ENCODE results near the gene ODF4.
"Not testable (repeated sequence)": the region's sequence is repeated elsewhere in the genome, so short reads cannot be mapped to it uniquely, and the experiment has no call there.

Gene ODF4

DNA sequence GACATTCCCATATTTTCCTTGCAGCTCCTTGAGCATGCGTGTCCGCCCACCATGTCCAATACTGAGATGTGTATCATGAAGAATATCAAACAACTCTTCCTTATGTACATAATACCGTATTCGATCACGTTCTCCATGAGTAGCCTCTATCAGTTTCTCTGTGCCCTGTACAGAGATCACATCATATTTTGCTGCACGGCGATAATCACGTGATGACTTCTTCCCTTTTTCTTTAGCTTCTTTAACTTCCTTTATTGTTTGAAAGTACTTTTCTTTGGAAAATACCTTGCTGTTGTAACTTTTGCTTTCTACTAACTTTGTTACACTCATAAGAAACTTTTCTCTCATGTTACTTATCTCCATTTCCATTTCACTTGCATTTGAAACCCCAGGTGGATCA lies 30.3 kb downstream of the ODF4 start:
- DNase-seq: no peak

DNA sequence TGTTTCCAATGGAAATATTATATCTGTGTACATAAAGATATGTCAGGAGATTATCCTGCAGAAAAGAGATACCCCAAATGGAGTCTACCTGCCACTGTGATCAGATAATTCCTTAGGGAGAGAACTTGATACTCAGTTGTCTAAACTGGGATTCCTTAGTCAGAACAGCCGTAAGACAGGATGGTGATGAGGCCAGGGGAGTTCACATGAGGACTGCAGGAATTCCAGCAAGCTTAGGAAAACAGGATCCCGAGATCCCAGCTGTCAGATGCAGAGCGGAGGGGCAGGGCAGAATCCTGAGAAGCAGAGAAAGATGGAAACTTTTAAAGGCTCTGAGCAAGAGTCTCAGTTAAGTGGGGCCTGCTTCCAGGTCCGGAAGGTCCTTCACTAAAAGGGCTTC lies 32.1 kb downstream of the ODF4 start:
- DNase-seq: no peak

DNA sequence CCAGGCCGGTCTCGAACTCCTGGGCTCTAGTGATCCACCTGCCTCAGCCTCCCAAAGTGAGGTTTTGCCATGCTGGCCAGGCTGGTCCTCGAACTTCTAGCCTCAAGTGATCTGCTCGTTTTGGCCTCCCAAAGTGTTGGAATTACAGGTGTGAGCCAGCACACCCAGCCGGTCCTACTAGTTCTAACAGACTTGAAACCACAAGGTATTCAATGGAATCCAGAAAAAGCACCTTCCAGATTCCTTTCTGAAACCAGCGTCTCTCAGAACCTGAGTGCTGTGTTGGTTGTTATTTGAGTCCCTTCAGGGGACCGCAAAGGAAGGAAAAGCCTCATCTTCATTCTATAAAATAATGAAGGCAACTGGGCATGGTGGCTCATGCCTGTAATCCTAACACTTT lies 32.8 kb downstream of the ODF4 start:
- DNase-seq: no peak

DNA sequence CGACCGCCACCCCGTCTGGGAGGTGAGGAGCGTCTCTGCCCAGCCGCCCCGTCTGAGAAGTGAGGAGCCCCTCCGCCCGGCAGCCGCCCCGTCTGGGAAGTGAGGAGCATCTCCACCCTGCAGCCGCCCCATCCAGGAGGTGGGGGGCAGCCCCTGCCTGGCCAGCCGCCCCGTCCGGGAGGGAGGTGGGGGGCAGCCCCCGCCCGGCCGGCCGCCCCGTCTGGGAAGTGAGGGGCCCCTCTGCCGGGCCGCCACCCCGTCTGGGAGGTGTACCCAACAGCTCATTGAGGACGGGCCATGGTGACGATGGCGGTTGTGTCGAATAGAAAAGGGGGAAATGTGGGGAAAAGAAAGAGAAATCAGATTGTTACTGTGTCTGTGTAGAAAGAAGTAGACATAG lies 34.2 kb downstream of the ODF4 start:
- not testable (repeated sequence) for DNase-seq

DNA sequence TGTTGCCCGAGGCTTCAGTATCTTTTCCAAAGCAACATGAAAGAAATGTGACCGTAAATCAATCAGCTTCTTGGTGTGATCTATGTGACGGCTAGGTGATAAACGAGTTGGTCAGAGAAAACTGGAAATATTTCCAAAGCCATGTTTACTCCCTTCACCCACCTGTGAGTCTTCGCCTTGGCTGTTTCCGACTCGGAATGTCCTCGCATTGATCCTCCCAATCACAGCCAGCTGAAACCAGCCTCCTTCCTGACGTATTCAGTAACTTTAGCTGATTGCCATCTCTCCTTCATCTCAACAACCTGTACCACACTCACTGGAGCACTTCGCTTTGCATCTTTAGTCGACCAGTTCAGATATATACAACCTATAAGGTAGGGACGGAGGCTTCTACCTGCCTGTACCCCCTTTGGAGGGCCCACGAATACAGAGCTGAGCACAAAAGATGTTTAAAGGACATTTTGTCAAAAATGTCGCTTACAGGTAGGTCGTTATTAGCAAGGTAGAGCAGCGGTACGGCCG lies 36.2 kb downstream of the ODF4 start:
- no peak for DNase-seq

DNA sequence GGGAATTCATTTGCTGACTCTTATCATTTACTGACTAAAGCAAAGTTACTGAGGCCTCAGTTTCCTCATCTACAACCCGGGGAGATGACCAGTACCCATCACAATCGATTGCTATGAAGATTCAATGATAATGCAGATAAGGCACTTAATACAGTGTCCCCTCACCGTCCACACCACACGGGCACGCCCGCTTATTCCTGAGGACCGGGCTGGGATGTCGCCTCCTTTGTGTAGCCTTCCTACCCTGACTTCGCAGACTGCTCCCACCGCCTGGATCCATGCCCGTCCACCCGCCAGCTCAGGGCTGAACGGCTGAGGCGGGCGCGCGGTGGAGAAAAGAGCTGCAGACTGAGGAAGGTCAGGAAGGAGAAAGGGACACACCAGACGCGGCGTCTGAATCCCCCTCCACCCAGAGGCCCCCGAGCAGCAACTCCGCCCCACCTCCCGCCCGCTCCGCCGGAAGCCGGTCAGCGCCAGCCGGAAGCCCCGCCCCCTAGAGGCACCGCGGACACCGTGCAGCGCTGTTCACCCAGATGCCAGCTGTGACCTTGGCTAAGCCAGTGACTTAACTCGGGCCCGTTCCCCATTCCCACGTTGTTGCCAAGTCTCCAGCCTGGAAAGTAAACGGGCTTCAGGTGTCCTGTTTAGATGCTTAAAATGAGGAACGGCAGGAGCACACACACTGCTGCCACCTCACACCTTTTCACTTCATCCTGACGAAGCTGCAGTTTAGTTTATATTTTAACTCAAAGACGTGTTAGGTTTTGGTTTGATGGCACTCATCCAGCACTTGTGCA lies 36.8 kb downstream of the ODF4 start, which contains the start of gene KRABD2:
Gene KRABD2 (minus strand): TSS at position 434 of the 797 bp plus-strand sequence.
- peak; percentile 78 for DNase-seq

DNA sequence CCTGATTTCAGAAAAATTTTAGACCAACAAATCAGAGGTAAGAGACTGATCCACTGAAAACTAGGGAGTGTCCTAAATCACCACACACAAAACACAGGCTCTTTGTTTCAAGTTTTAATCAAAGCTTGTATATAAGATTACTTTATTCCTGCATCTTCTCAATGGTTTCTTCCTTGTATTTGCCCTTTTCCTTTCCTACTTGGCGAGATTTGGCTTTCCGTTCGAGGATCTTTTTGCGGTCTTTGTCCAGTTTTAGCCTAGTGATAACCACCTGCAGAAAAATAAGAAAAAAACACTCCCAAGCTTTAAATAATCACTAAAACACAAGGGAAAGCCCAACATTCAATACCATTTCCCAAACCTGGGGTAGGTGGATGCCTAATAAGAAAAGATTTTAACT lies 37.8 kb downstream of the ODF4 start:
- no peak for DNase-seq

DNA sequence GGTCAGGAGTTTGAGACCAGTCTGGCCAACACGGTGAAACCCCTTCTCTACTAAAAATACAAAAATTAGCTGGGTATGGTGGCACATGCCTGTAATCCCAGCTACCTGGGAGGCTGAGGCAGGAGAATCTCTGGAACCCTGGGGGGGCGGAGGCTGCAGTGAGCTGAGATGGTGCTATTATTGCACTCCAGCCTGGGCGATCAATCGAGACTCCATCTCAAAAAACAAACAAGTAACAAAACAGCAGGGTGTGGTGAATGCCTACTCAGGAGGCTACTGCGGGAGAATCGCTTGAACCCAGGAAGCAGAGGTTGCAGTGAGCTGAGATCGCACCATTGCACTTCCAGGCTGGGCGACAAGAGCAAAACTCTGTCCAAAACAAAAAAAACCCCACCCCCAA lies 38.5 kb downstream of the ODF4 start:
- DNase-seq: not testable (repeated sequence)

DNA sequence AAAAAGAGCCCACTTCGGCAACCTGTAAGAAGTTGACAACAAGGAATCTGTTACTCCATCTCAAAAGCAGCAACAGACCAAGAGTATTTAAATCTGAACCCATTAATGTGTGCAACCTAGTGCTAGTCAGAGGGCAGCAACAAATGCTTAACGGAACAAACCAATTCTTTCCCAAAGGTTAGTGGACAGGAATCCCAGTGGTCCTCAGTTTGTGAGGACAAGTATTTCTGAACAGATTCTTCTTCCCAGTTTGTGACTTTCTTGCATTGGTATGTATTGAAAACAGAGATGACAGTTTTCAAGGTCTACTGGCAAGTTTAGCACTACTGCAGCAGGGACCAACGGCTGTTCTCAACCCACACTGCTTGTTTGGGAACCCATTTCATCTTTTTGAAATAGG lies 40.4 kb downstream of the ODF4 start:
- DNase-seq: no peak

- DNase-seq: no peak
These were observed 42.6 kb downstream of the ODF4 start for GRCh38 chr17:8382052-8382879.

DNA sequence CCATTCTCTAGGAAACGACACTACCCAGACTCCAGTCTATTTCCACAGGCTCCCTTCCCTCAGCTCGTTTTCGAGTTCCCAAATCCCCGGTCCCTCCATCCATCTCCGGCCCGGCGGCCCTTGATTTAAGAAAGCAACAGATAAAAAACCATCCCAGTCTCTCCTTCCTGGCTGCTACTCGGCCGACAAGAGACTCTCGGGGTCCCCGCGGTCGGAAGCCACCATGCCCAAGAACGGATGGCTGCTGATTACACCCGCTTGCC lies 43.2 kb downstream of the ODF4 start:
- no peak for DNase-seq

DNA sequence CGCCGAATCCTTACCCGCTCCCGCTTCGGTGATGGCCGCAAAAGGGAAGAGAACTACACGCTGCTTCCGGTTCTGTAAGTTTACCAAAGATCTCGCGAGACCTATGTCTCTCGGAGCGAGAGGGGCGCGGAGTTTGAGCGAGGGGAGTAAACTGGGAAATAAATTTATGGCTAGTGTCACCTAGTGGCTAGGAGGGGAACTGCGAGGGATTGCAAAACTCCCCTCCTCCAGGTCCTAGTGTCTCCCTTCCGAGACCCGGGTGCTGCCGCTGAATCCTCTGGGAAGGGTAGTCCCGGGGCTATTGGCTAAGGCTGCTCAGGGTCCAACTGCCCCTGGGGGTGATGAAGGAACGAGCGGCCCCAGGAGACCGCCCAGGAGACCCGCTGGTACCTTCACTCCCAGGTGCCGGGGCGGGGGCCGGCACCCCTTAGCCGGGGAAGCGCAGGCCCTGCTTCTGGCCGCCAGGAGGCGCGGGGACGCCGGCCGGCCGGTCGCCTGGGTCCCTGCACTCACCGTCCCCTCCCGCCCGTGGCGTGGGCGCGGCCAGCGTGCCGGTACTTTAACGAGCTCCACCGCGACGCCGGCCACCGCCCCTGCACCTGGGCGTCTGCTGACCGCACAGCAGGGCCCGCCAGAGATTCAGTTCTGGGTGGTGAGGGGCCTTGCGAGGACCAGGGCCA lies 43.6 kb downstream of the ODF4 start, which contains the start of gene RPL26:
Gene RPL26 (minus strand): TSS at position 51 of the 680 bp plus-strand sequence. CDS start 883 bp downstream, outside the sequence.
- DNase-seq: peak; percentile 90

- DNase-seq: no peak
These were observed 45.2 kb downstream of the ODF4 start for GRCh38 chr17:8384801-8385378.

DNA sequence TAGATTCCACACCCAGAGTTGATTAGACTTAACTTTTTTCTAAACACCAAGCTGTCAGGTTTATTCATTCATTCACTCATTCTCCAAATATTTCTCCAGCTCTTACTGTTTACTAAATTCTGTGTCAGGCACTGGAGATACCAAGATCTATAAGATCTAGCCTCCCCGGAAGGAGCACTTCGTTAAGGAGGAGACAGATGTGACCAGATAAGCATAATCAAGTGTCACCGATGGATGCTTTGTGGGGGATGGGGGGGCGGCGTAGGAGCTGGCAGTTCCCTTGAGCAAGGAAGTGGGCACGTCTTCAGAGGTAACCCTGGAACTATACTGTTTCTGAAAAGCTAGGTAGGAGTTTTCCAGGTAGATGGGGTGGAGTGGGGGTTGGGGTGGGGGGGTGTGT lies 47.2 kb downstream of the ODF4 start:
- no peak for DNase-seq

DNA sequence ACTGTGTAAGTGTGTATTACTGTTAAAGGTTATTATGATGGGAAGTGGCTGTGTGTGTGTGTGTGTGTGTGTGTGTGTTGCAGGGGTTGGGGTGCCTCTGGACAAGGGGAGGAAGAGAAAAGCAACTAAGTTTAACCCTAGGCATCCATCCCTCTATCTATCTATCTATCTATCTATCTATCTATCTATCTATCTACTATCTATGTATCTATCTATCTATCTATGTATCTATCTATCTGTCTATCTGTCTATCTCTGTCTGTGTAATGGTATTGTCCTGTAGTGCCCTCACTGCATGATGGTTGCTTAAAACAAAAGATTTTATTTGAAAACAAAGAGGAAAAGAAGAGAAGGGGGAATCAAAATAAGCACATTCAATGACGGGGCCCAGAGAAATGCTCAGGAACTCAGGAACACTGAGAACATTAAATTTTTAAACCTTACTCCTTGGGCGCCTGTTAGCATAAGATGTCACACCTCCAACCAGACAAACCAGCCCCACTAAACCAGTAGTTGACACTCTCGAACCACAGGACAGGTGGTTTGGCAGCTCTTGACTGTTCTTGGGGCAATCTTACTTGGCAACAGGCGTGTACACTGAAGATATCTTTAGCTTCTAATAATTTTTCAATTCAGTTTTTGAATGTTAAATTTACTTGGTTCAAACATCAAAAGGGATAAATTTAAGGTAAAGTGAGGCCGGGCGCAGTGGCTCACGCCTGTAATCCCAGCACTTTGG lies 48.4 kb downstream of the ODF4 start:
- DNase-seq: no peak

DNA sequence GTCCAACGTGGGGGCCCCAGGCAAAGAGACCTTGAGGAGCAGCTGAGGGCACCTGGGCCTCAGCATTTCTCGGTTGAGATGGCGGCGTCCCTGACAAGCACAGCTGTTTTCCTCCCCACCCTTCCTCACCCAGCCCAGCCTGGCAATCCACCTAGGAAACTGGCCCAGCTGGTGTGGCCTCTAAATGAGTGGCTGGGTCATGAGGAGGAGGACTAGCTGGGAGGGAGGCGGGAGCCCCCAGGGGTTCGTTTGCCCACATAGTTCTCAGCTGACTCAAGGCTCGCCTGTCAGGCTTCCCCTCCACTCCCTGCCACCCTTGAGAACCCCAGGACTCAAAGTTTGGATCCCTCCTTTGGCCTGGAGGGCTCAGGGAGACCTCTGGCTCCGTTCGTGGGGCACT lies 52.1 kb downstream of the ODF4 start:
- no peak for DNase-seq

- no peak for DNase-seq
These were observed 52.6 kb downstream of the ODF4 start for GRCh38 chr17:8392274-8392673.

DNA sequence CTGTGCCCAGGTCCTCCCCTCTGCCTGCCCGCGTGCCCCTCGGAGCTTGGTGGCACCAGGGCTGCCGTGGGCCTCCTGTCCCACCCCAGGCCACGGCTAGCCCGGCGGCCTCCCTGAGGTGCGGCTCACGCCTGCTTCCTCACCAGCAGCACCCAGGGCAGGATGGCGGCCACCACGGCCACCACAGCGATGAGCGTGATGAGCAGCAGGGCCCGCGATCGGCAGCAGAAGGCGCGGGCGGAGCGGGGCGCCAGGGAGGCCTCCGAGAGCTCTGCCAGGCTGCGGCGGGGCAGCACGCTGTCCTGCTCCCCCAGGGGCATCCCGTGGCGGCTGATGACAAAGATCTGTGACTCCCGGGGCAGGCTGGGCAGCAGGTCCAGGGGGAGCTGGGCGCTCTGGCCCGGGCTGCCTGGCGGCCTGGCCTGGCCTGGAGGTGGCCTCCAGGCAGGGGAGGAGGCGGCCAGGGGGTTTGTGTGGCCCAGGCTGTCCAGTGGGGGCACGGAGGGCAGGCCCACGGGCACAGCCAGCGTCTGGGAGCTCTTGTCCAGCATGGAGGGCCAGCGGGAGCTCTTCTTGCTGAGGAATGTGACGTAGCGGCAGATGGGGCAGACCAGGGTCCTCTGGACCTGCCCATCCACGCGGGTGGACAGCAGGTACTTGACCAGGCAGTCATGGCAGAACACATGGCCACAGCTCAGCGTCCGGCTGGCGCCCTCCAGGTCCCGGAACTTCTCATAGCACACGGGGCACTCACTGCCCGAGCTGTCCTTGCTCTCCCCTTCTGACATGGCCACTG lies 53.2 kb downstream of the ODF4 start:
- no peak for DNase-seq

DNA sequence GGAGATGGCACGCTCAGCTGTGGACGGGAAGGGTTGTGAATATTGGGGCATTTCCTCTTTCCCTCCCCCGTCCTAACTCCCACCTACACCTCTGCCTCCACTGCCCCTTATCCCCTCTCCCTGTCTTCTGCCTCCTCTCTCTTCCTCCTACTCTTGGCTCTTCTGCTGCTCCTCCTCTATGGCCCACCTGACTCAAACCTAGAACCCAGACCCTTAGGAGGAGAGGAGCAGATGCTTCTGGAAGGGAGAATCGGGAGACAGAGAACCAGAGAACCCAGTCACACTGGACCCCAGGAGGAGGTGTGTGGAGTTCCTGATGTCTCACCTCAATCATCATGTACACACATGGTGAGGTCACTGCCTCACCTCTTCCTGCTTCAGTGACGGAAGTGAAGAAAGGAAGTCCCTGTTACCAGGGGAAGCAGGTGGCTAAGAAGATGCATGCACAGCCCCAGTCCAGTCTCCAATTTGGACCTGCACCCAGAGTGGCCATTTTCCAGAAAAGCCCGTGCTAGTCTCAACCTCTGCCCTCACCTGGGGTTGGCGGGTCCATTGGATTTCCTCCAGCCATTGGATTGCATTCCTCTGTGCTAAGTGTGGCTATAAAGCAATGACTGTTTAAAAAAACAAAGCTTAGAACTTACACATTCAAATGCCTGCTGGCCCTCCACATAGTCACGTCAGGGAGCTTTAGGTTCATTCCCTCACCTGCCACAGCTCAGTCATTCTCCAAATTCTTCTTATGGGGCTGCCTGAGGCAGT lies 54.0 kb downstream of the ODF4 start:
- DNase-seq: no peak

DNA sequence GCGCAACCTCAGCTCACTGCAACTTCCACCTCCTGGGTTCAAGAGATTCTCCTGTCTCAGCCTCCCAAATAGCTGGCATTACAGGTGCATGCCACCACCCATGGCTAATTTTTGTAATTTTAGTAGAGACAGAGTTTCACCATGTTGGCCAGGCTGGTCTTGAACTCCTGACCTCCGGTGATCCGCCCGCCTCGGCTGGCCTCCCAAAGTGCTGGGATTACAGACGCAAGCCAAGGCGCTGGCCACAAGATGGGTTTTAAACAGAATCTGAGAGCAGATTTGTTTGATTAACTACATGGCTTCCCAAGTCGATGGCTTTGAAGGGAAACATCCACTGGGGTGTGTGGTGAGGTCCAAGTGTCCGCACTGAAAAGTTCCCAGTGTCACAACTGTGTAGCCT lies 54.9 kb downstream of the ODF4 start:
- not testable (repeated sequence) for DNase-seq
